ENCODE data around the gene ERC2. TPM values are rescaled to one million over a fixed set of nuclear protein-coding genes. Genes with fewer than 3 reads are reported as not detected.

Gene ERC2
- total RNA-seq, 3 donors from 2014 or later (not counting 1 experiment from before 2014, with no cell fraction given) = not detected

DNA sequence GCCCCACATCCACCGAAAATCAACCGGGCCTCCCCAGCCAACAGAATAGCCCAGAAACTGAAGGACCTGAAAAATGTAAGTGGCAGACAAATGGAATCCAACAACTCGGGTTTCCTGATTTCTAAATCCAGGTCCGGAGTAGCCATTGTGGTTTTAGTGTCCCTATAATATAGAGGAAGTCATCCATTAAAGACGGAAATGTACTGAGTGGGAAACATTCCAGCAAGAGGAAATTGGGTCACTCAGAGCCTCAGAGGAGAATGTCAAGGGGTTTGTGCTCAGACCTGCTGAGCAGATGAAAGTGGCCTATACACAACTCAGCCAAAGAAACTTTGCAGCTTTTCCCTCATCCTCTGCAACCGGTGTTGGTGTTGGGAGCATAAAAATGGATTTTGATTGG lies 366.7 kb downstream of the ERC2 start:
- WGBS (ENCODE audit: insufficient coverage) = 38% methylated on average over 6 of the region's 6 CpGs
- Histone ChIP-seq H3K4me1 (ENCODE audit: control insufficient read depth, insufficient read depth, low read length) (no peaks in the 10 kb centered on the region), H3K36me3 (ENCODE audit: control insufficient read depth, insufficient read depth, low read length) (no peaks in the 10 kb centered on the region), H3K27ac (ENCODE audit: low read length) (no peak overlapping the region), H3K27me3 (ENCODE audit: control insufficient read depth, insufficient read depth, low read length) (no peaks in the 10 kb centered on the region), H3K4me3 (ENCODE audit: low read length) (no peak overlapping the region), H3K9me3 (ENCODE audit: control insufficient read depth, insufficient read depth, low read length) (peaks cover 2% of the 10 kb centered on the region)
- TF ChIP-seq, protein P1, sequence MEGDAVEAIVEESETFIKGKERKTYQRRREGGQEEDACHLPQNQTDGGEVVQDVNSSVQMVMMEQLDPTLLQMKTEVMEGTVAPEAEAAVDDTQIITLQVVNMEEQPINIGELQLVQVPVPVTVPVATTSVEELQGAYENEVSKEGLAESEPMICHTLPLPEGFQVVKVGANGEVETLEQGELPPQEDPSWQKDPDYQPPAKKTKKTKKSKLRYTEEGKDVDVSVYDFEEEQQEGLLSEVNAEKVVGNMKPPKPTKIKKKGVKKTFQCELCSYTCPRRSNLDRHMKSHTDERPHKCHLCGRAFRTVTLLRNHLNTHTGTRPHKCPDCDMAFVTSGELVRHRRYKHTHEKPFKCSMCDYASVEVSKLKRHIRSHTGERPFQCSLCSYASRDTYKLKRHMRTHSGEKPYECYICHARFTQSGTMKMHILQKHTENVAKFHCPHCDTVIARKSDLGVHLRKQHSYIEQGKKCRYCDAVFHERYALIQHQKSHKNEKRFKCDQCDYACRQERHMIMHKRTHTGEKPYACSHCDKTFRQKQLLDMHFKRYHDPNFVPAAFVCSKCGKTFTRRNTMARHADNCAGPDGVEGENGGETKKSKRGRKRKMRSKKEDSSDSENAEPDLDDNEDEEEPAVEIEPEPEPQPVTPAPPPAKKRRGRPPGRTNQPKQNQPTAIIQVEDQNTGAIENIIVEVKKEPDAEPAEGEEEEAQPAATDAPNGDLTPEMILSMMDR (IDR thresholded peaks at IDR 0.05) = no peak
- H3K27ac Mint-ChIP-seq = no peak overlapping the region
- ATAC-seq (no peak), DNase-seq (no peak)
- no peaks in the 10 kb centered on the region for H3K27me3 Mint-ChIP-seq (ENCODE audit: low read depth in 2 of 2)
- intact Hi-C loops (cut with micrococcal nuclease) = no loop called here
- H3K4me3 Mint-ChIP-seq = no peak overlapping the region
- H3K4me1 Mint-ChIP-seq = no peaks in the 10 kb centered on the region
- H3K36me3 Mint-ChIP-seq = no peaks in the 10 kb centered on the region
- H3K9me3 Mint-ChIP-seq = peaks cover 5 to 6% of the 10 kb centered on the region in 2 donors

DNA sequence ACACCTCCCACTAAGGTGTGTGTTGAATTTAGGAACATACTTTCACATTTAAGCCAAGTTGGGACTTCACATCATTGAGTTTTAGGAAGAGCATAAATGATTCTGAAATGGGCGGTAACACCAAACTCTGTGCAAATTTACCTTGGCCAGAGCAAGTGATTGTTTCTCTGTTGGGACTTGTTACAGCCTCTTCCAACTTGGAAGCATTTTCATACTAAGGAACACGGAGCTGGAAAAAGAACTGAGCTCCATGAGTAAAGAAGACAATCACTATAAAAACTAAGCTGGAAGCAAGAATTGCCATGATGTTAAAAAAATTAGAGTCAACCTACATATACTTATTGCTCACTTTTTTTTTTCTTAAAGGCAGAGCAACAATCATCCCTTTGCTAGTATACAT lies 371.3 kb downstream of the ERC2 start:
- intact Hi-C loops (cut with micrococcal nuclease) = no loop called here
- no peaks in the 10 kb centered on the region for H3K4me1 Mint-ChIP-seq
- peaks cover 0 to 2% of the 10 kb centered on the region in 2 donors for H3K9me3 Mint-ChIP-seq
- no peaks in the 10 kb centered on the region for H3K36me3 Mint-ChIP-seq
- H3K9me3 ChIP-seq (ENCODE audit: control insufficient read depth, insufficient read depth, low read length) = no peaks in the 10 kb centered on the region
- no peak overlapping the region for H3K27ac Mint-ChIP-seq
- DNase-seq (no peak), ATAC-seq (no peak)
- H3K4me1 ChIP-seq (ENCODE audit: control insufficient read depth, insufficient read depth, low read length) = no peaks in the 10 kb centered on the region
- WGBS (ENCODE audit: insufficient coverage) = 98% methylated on average over 2 of the region's 2 CpGs
- no peak overlapping the region for H3K4me3 ChIP-seq (ENCODE audit: low read length)
- TF ChIP-seq, protein P1 (IDR thresholded peaks at IDR 0.05) = no peak
- H3K4me3 Mint-ChIP-seq = no peak overlapping the region
- no peaks in the 10 kb centered on the region for H3K27me3 ChIP-seq (ENCODE audit: control insufficient read depth, insufficient read depth, low read length)
- no peaks in the 10 kb centered on the region for H3K27me3 Mint-ChIP-seq (ENCODE audit: low read depth in 2 of 2)
- no peak overlapping the region for H3K27ac ChIP-seq (ENCODE audit: low read length)
- H3K36me3 ChIP-seq (ENCODE audit: control insufficient read depth, insufficient read depth, low read length) = no peaks in the 10 kb centered on the region

DNA sequence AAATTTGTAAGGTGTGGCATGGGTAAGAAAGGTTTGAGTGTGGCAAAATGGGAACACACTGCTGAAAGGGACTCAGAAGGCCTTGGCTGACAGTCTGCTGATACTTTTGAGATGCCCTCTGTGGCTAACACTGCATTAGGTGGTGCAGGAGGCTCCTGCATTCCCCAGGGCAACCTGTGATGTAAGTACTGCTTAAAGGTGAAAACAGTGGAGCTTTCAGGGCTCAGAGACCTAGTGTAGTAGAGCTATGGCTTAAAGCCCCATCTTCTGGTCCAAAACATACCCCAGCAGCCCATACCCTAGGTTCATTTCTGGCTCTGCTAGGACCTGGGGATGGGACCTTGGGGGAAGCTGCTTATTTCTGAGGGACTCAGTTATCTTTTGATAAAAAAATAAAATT lies 374.1 kb downstream of the ERC2 start:
- no peaks in the 10 kb centered on the region for H3K9me3 ChIP-seq (ENCODE audit: control insufficient read depth, insufficient read depth, low read length)
- TF ChIP-seq, protein P1 (IDR thresholded peaks at IDR 0.05) = no peak
- no peak overlapping the region for H3K27ac ChIP-seq (ENCODE audit: low read length)
- Mint-ChIP-seq H3K36me3 (no peaks in the 10 kb centered on the region), H3K27me3 (ENCODE audit: low read depth in 2 of 2) (peaks cover 0 to 4% of the 10 kb centered on the region in 2 donors), H3K4me1 (no peaks in the 10 kb centered on the region), H3K9me3 (peaks cover 0 to 2% of the 10 kb centered on the region in 2 donors), H3K4me3 (no peak overlapping the region), H3K27ac (no peak overlapping the region)
- DNase-seq (no peak), ATAC-seq (no peak)
- H3K4me1 ChIP-seq (ENCODE audit: control insufficient read depth, insufficient read depth, low read length) = no peaks in the 10 kb centered on the region
- no peaks in the 10 kb centered on the region for H3K27me3 ChIP-seq (ENCODE audit: control insufficient read depth, insufficient read depth, low read length)
- no peaks in the 10 kb centered on the region for H3K36me3 ChIP-seq (ENCODE audit: control insufficient read depth, insufficient read depth, low read length)
- intact Hi-C loops (cut with micrococcal nuclease) = no loop called here
- H3K4me3 ChIP-seq (ENCODE audit: low read length) = no peak overlapping the region

DNA sequence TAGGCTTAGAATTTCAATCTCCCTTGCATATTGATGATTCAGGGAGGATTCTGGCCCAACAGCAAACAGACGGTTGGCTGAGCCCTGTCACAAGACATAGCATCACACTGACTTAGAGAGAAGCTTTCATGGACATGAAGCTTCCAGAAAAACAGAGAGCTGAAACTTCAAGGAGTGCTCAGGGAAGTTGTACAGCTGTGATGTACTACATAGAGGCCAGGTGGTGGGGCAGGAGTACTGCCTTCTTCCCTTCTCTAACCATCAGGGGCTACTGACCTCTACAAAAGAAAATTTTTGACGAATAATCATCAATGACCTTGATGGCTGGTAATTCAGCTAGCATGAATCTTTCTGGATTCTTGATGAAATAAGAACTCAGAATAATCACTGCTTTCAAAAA lies 378.5 kb downstream of the ERC2 start:
- TF ChIP-seq, protein P1 (IDR thresholded peaks at IDR 0.05) = no peak
- no peak overlapping the region for H3K27ac ChIP-seq (ENCODE audit: low read length)
- Mint-ChIP-seq H3K4me1 (no peaks in the 10 kb centered on the region), H3K9me3 (no peaks in the 10 kb centered on the region), H3K27me3 (ENCODE audit: low read depth in 2 of 2) (peaks cover 0 to 4% of the 10 kb centered on the region in 2 donors), H3K4me3 (no peak overlapping the region), H3K27ac (no peak overlapping the region), H3K36me3 (no peaks in the 10 kb centered on the region)
- ATAC-seq (no peak), DNase-seq (no peak)
- H3K27me3 ChIP-seq (ENCODE audit: control insufficient read depth, insufficient read depth, low read length) = no peaks in the 10 kb centered on the region
- no peaks in the 10 kb centered on the region for H3K4me1 ChIP-seq (ENCODE audit: control insufficient read depth, insufficient read depth, low read length)
- intact Hi-C loops (cut with micrococcal nuclease) = no loop called here
- no peaks in the 10 kb centered on the region for H3K9me3 ChIP-seq (ENCODE audit: control insufficient read depth, insufficient read depth, low read length)
- H3K4me3 ChIP-seq (ENCODE audit: low read length) = no peak overlapping the region
- 87% methylated on average over 2 of the region's 2 CpGs for WGBS (ENCODE audit: insufficient coverage)
- H3K36me3 ChIP-seq (ENCODE audit: control insufficient read depth, insufficient read depth, low read length) = no peaks in the 10 kb centered on the region

All from natural killer cell (primary cell).